NCI-H2171 (cell line): ENCODE data around the gene KCNMA1.

ENCODE experiments used
- DNase-seq: peaks from one replicate; lab custom pipeline; 2025; lab: John Stamatoyannopoulos, UW

KCNMA1 gene

DNA sequence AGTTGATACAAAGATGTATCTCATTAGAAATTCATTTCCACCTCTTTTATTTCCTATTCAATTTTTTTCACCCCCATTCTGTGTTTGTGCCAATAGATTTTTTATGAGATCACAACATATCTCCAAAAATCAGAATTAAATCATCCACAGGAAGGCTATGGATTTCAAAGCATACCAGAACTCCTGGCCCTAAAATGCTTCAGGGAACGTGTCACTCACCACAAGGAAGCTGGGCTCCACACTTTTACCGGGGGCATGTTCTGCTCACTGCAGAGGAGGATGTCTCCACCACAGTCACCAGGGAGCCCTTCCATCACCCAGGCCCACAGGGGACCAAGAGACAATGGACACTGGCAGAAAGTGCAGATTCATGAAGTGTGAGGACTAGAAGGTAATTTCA lies 456.8 kb downstream of the KCNMA1 start:
- DNase-seq: no peak

DNA sequence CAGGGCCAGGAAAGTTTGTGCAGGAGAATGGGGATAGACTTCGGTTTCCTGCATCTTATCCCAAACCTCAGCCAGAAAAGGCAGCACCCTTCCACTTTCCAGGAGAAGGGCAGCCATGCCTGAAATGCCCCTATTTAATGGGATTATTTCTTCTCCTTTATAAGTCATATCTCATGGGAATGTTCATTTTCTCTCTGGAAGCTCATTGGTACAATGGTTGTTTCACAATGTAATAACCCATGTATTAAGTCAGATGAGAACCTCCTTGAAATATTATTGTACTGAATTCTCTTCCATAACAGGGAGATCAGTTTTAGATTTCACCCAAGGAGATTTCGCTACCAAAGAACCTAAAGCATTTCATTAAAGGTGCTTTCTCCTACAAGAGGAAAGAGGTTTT lies 457.5 kb downstream of the KCNMA1 start:
- DNase-seq: no peak

DNA sequence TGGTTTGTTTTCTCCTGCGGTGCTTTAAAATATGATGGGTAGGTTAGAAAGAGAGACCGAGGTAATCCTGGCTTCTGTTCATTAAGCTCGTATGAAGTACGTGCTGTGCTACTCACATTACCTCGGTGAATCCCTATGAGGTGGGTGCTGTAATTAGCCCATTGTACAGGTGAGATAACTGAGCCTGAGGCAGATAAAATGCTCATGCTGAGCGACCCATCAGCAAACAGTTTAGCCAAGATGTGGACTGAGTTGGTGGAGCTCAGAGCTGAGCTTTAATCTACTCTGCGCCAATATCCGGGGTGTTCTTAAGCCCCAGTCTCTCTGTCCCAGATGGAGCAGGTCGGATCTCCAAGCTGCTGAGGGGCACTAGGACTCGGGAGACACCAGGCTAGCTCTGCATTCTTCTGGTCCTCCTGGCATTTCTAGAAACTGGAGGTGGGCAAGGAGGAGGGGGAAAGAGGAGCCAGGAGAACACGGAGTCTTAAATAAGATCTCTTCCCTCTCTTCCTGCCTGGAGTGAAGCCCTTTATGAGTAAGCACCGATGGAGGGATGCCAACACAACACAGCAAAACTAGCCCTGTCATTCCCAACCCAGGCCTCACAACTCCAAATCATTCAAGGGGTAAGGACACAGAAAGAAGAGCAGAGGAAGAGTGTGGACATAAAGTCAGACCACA lies 458.5 kb downstream of the KCNMA1 start:
- DNase-seq: no peak

DNA sequence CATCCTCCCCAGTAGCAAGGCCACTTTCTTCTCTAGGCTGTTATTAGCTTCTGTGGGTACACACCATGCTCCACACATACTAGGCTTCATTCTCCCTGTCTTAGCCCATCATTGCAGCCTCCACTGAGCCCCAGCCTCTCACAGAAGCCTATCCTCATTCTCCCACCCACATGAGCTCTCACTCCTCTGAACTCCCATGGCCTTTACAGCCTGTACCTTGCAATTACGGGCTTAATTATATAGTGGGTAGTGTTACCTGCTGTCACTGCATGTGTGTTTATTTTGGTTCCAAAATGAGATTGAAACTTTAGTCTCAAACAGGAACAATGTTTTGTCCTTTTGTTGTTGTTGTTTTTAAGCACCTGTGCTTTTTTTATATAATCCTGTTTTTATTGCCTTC lies 460.0 kb downstream of the KCNMA1 start:
- DNase-seq: no peak

DNA sequence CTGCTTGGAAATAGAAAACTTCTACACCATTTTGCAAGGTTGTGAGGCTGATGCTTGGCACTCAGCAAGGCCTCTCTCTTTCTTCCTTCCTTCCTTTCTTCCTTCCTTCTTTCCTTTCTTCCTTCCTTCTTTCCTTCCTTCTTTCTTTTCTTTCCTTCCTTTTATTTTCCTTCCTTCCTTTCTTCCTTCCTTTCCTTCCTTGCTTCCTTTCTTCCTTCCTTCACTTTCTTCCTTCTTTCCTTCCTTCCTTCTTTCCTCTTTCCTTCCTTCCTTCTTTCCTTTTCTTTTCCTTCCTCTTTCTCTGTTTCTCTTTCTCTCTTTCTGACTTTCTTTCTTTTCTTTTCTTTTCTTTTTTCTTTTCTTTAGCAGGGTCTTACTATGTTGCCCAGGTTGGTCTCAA lies 460.4 kb downstream of the KCNMA1 start:
- DNase-seq: no peak

DNA sequence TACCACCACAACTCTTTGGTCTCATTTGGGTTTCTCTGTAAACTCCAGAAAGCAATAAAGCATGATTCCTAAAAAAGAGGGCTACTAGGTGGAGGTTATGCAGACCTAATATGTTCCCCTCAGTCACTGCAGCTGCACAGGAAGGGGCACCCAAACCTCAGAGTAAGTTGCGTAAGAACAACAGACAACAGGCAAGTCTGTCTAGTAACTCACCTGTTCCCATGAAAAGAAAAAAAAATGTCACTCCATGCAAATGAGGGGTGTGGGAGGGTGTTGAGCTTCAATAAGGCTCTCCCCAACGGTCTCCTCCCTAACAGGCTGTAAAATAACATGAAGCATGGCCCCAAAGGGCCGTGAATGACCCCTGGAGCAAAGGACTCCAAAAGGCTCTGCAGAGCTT lies 461.4 kb downstream of the KCNMA1 start:
- DNase-seq: no peak

DNA sequence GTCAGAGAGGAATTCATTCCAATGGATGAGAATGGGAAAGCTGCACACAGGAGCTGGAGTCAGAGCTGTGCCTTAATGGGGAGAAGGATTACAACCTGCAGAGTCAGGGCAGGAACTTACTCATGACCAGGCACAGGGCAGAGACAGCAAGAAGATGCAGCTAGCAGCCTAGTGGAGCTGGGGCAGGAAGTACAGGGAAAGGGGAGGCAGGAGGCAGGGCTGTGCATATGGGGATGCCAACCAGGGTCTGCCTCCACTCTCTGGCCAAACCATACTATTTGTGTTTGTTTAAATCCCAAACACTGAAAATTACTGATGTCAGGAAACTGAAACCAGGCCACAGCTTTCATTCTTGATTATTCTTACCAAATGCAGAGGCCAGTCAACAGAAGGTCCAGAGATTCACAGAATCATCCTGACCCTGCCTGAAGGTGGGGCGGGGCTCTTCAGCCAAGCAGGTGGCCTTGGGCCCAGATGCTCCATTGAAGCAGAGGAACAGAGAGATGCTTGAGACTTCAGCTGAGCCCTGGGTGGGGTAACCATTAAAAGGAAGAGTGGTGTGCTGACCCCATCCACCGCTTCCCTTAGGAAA lies 461.9 kb downstream of the KCNMA1 start:
- no peak for DNase-seq

DNA sequence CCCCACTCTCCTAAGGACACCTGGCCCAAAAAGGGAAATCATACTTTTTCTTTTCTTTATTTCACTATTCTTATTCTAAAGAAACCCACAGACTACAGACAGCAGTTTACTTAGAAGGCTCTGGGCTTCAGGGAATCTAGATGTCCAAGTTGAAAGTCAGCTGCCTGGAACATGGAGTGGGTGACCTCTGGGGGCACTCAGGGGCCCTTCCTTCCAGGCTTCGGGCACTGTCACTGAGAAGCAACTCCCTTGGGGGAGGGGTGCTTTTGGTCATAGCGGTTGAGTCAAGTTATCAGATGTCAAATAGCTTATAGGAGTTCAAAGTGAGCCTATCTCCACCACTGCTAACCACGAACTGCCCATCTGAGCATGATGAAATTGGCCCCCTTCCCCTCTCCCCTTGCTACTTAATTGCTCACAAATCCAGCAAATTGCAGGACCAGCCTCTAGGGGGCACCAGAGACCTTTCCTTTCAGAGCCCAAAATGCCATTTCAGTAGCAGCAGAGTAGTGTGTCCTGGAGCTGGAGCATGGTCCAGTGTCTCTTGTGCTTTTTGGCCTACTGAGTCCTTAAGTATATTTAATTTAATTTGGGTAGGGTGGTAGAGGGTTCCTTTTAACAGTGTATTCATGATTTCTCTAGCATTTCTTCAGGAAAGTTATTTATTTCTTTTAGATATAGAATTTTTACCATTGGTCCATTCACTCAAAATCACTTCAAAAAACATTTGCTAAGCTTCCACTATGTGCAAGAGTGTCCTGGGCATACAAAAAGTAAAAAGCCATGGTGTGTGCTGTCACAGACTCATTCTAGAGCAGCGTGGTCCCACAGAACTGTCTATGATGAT lies 463.8 kb downstream of the KCNMA1 start:
- DNase-seq: peak; percentile 23

DNA sequence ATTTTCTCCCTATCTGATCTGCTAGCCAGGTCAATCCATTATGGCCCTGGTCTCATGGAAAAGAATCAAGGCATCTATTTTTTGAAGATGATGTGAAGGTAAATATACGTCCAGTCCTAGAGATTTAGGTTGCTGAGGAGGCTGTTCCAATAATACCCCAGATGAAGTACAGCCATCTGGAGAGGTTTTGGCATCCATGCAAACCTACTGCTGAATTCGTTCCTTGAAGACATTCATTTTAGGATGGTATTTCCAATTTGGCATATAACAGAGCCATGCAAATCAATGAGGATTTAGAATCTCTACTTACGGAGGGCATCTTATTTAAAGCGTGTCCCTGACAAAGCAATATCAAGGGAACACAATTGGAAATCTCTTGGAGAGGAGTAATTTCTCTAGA lies 465.5 kb downstream of the KCNMA1 start:
- no peak for DNase-seq

DNA sequence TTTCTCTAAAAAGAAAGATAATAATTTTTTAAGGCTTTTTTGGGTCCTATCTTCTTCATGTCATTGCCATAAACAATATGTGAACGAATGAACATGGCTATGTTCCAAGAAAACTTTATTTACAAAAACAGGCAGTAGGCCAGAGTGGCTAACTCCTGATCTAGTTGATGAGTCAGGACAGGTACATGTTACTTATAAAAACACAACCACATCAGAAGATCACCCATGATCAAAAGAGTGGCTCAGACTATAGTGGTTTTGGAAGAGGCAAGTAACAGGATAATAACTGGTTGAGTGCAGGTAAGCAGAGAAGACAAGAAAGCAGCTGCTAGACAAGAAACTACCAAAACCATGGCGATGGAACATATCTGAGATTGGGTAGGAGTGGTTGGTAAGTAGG lies 468.7 kb downstream of the KCNMA1 start:
- DNase-seq: no peak

DNA sequence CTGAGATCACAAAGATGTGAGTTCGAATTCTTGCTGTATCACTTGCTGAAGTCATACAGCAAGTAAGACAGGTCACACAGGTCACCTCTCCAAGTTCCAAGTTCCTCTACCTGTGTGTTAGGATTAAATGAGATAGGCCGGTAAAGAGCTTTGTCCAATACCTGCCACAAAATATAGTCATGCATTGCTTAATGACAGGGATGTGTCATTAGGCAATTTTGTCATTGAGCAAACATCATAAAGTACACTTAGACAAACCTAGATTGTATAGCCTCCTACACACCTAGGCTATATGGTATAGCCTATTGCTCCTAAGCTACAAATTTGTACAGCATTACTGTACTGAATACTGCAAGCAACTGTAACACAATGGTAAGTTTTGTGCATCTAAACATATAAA lies 469.4 kb downstream of the KCNMA1 start:
- DNase-seq: no peak

DNA sequence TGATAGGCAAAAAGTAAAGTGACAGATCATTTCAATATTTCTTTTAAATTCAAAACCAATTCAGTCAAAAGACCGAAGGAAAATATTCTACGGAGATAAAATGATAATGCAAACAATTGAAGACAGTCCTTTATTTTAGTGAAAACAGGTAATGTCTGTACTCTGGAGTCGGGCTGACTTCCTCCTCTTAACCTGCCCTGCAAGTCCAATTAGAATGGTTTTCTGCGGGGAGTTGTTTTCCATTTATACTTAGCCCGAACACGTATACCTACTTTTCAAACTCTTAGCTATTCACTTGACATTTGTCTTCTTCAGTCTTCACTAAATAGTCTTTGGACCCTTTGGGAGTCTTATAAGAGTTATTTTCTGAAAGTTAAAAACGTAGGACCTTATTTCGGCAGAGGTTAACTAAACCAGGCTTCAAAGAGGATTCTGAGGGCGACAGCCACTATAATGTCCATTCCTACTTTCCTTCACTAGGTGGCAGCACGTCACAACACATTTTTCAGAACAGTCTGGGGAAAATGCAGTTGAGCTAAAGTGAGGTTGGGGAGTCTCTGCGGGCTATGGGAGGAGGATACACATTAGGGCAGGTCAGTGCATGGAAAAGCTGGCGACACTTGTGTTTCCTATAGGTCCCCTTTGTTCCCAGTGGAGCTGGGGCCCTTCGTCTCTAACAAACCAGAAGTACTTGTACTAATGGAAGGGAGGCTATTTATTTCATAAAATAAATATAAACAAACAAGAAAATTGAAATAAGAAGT lies 472.0 kb downstream of the KCNMA1 start:
- peak; percentile 18 for DNase-seq

DNA sequence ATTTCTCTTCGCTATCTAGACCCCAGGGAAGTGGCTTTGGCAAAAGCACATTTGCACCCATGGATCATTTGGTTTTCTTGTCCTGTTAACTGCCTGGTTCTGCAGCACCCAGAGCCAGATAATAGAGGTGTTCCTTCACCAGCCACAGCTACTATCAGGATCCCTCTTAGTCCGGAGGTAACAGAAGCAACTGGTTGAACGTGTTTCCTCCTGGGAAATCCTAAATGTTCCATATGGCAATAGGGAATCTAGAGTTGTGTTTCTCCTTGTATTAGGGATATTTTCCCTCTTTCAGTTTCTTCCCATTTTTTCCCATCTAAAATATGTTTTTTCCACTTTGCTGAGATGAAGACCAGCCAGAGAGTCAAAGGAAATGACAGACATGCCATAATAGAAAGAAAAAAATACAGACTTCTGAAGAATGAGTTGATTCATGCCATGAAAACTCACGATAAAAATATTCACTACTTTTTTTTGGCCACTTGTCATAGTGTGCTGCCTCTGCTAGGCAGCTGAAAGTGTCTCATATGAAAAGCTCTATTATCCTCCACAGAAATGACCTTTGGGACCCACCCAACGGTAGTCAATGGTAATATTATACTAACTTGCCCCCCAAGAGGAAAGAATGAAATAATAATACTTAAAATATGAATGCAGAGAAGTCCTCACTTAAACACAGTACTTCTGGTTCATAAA lies 472.8 kb downstream of the KCNMA1 start:
- DNase-seq: no peak

DNA sequence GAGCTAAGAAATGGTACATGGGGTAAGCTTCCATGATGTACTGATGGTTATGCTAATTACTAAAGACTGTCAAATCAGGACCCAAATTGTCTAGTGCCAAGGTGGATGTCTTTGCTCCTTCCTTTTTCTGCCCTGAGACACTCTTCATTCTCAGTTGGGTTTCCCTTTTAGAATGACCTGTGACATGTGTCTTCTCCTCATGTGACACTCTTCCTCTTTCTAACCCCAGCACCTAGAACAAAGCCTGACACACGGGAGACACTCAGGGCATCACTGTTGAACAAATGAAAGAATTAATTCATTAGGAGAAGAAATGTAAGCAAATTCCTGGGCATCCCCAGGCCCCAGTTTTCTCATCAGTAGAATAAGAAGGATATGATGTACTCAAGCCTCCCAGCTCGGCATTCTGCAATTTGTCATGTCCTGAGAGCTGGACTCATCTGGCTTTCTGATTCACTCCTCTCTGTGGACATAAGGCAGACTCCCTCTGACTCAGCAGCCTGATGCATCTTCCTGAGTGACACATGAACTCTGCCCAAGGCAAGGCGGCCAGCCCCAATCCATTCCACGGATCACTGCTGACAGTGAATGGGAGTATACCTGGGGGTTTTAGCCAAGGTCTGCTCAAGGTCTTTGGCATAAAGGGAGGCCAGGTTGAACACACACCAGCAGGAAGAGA lies 473.8 kb downstream of the KCNMA1 start:
- DNase-seq: no peak

DNA sequence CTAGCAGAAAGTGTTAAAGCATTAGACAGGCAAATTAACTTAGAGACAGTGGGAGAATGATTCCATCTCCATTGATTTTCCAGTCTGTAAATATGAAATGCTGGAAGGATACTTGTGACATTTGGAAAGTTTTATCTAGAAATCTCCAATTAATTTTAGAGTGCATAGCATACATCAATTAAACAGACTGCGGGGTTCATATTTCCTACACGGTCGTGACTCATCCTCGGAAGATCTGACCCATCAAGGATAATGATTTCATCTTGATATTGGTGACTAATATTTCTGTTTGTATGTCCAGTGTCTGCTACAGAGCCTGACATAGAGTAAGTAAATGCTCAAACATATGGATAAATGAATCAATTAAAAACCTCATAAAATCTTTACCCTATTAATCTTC lies 474.9 kb downstream of the KCNMA1 start:
- no peak for DNase-seq

DNA sequence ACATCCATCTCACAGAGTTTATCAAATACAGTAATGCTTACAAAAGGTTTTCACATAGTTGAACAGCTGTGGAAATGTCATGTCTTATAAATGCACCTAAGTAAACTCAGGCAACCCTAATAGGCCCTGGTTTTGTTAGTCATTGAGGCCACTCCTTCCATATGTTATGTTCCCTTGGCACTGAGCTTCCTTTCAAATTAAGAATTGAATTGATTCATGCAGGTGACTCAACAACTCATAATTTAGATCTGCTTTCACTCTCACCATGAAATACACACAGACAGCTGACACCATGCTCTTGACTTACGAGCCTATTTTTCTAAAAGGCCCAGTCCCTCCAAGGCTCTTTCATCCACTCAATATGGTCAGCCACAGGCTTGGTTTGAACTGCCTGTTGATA lies 476.9 kb downstream of the KCNMA1 start:
- DNase-seq: no peak

DNA sequence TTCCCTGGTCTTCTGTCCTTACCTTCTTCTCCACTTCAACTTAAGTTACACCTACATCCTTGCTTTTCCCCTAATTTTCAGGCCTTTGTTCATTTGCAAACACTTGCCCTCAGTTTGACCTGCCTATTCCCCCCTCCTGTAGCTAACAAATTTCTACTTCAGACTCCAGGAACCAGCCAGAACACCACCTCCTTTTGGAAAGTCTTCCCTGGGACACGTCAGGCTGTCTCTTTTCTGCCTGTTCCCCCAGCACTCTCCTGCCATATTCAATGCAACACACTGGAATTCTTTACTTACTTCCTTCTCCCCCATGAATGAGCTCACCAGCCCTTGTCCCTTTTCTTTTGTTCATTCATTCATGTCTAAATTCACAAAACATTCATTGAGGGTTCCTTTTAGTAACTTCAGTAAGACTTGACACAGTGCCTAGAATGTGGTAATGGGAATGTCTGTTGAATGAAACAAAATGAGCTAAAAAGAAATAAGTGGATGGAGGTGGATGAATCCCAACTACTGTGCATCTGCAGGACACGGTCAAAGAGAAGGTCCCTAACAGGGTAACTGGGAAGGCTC lies 478.0 kb downstream of the KCNMA1 start:
- DNase-seq: no peak

DNA sequence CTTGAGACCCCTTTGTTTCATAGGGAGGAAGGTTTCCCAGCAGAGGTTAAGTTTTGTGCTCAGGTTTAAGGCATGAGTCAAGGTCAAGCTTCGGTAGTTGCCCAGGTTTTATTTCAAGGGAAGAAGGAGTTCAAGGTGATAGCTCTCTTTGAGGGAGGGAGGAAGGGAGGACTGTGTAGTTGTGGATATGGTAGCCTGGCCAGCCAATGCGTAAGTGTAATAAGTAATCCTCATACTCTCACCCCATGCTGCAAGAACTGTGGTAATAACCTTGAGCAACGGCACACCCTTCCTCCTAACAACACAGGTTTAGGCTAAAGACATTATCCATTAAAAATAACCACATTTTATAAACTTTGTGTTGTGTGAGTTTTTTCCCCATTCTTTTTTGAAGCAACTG lies 478.9 kb downstream of the KCNMA1 start:
- no peak for DNase-seq

DNA sequence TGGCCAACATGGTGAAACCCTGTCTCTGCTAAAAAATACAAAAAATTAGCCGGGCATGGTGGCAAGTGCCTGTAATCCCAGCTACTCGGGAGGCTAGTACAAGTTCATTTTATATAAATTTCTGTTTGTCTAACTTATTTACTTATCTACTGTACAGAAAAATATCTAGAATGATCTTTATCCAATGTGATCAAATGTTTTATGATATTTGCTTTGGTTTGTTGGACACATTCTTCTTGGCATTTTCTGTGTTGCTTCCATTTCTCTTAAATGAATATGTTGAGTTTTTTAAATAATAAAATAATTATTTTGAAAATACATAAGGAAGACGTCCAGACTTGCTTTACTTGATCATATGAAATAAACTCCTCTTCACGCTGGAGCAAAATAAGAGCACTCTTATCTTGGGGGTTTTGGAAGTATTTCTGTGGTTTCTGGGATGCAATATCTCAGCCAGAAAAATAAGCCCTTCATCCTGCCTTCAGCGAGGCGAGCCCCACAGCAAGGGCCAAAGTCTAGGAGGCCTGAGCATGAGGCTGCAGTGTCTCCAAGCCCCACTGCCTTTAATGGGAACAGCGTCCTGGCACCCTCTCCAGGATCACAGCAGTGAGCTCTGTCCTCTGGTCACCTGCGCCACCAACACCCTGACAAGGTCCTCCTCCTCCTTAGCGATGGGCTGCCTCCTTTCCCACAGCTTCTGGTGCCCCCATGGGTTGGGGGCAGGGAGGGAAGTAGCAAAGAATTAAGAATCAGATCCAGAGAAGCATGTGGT lies 480.2 kb downstream of the KCNMA1 start:
- DNase-seq: no peak

DNA sequence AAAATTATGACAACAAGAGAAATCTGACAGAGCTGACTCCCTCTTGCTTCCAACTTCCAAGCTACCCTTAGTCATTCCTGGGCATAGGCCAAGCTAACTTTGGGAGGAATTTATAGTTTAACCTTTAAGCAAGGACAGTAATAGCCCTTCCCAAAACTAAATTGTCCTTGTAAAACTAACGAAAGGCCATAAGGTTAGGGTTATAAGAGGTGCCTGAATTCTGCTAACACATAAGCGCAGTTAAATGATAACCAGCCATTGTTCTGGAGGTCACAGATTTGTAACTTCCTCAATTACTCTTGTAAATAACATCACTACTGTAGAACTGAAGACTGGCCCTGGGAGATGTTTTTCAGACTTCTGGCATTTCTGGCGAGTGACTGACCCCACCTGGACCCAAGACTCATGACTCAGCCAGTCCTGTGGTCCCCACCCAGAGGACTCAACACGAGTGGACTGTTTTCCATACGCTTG lies 481.2 kb downstream of the KCNMA1 start:
- no peak for DNase-seq
